Prostate gland (tissue), 2 donors: Measurements from ENCODE around the gene BST1. TPM values are rescaled to one million over a fixed set of nuclear protein-coding genes. Genes with fewer than 3 reads are reported as not detected.

Source experiments
- DNase-seq: peaks from one replicate; pipeline ENCODE4 v3.0.0-alpha.2; 2019; ENCODE audit warnings: low spot score
- H3K27ac ChIP-seq, 2 donors: fragments of 200-600 bp; sonication (generic); 2 replicates each; pipeline ENCODE4 v1.5.1; 2017 to 2019
- H3K27me3 ChIP-seq: fragments of 200-600 bp; sonication (generic); replicated peaks from 2 replicates; pipeline ENCODE4 v1.5.1; 2019; ENCODE audit not compliant: insufficient read depth
- H3K36me3 ChIP-seq, 2 donors: fragments of 200-600 bp; sonication (generic); 1 replicate in 1 of 2; 2 replicates in 1 of 2; pipeline versions ENCODE4 v1.5.1 to v1.8.1; 2017 to 2019
- H3K4me1 ChIP-seq: fragments of 200-600 bp; sonication (generic); replicated peaks from 2 replicates; pipeline ENCODE4 v1.5.1; 2019
- H3K4me3 ChIP-seq, 2 donors: fragments of 200-600 bp; sonication (generic); 2 replicates each; pipeline ENCODE4 v1.5.1; 2017 to 2019
- H3K9me3 ChIP-seq: fragments of 200-600 bp; sonication (generic); 2 replicates; pipeline ENCODE4 v1.5.1; 2017
- CTCF ChIP-seq, 4 experiments: fragments of 200-600 bp in 2 of 4; fragments of 450-650 bp in 2 of 4; sonication (generic) in 2 of 4; IDR thresholded peaks; 1 replicate in 3 of 4; 2 replicates in 1 of 4; pipeline ENCODE4 v1.5.1; 2016 to 2019; ENCODE audit warnings: antibody characterized with exemption in 4 of 4, mild to moderate bottlenecking in 2 of 4, moderate library complexity in 2 of 4
- POLR2A ChIP-seq: fragments of 450-650 bp; IDR thresholded peaks from one replicate; pipeline ENCODE4 v1.6.1; 2016; ENCODE audit warnings: antibody characterized with exemption, mild to moderate bottlenecking
- POLR2AphosphoS5 ChIP-seq: sonication (generic); formaldehyde crosslinking; IDR thresholded peaks from one replicate; pipeline ENCODE4 v1.6.1; 2017; ENCODE audit warnings: antibody characterized with exemption
- WGBS: methylation state at CpG from one replicate; pipeline ENCODE4 v1.1.5; 2018; 5-methylcytosine and 5-hydroxymethylcytosine counted together
- intact Hi-C: fragments of 100-400 bp; cut with DNase I; formaldehyde crosslinking; loops from one replicate; pipeline ENCODE4 v1.14.2; 2022
- total RNA-seq, 2 donors: library from RNA; depleted of rRNA; stranded (reverse); fragments of >200 nt; gene quantifications; one replicate each; pipeline ENCODE4 v1.1.0, GENCODE V29; 2016

Gene BST1
- total RNA-seq, 2 donors from 2014 or later: 1.1 to 2.3 TPM

GRCh38 chr4:15656038-15656470, 46.8 kb upstream of the BST1 start:
- Histone ChIP-seq H3K9me3 (no peaks in the 10 kb centered on the region), H3K4me1 (peaks cover 4% of the 10 kb centered on the region), H3K27me3 (no peaks in the 10 kb centered on the region), H3K27ac (peak overlapping the region; percentile 99), H3K4me3 (peak overlapping the region; percentile 72 to 79), H3K36me3 (no peaks in the 10 kb centered on the region)
- DNase-seq: no peak
- 61% methylated on average over 12 of the region's 12 CpGs for WGBS
- TF ChIP-seq POLR2A: no peak
- intact Hi-C loops: loop anchor here (5.0 to 10.0 kb wide), 3 partner anchors 64 to 651 kb away; partner anchors contain the start of gene CPEB2

GRCh38 chr4:15657366-15657765, 45.5 kb upstream of the BST1 start:
- Histone ChIP-seq H3K27me3 (no peaks in the 10 kb centered on the region), H3K9me3 (no peaks in the 10 kb centered on the region), H3K4me3 (no peak overlapping the region), H3K4me1 (peaks cover 4% of the 10 kb centered on the region), H3K36me3 (no peaks in the 10 kb centered on the region), H3K27ac (no peak overlapping the region)
- TF ChIP-seq POLR2A: no peak
- no peak for TF ChIP-seq CTCF (IDR thresholded peaks at IDR 0.05)
- no peak for TF ChIP-seq POLR2AphosphoS5
- intact Hi-C loops: loop anchor here (5.0 to 10.0 kb wide), 3 partner anchors 65 to 653 kb away; partner anchors contain the start of gene CPEB2
- DNase-seq: no peak

- Histone ChIP-seq H3K4me1 (peaks cover 4% of the 10 kb centered on the region), H3K36me3 (no peaks in the 10 kb centered on the region), H3K4me3 (no peak overlapping the region), H3K27ac (no peak overlapping the region), H3K27me3 (no peaks in the 10 kb centered on the region), H3K9me3 (no peaks in the 10 kb centered on the region)
- intact Hi-C loops: loop anchor here (5.0 to 10.0 kb wide), 3 partner anchors 66 to 653 kb away; partner anchors contain the start of gene CPEB2
- TF ChIP-seq POLR2A (no peak), CTCF (IDR thresholded peaks at IDR 0.05) (no peak), POLR2AphosphoS5 (no peak)
- no peak for DNase-seq
- 85% methylated on average over 4 of the region's 4 CpGs for WGBS
Measured at GRCh38 chr4:15658136-15658770, 44.6 kb upstream of the BST1 start.

- 90% methylated on average over 2 of the region's 2 CpGs for WGBS
- Histone ChIP-seq H3K4me1 (peaks cover under 1% of the 10 kb centered on the region), H3K36me3 (no peaks in the 10 kb centered on the region), H3K4me3 (no peak overlapping the region), H3K9me3 (no peaks in the 10 kb centered on the region), H3K27me3 (no peaks in the 10 kb centered on the region), H3K27ac (no peak overlapping the region)
- no peak for TF ChIP-seq POLR2A
- TF ChIP-seq CTCF (IDR thresholded peaks at IDR 0.05): no peak
- TF ChIP-seq POLR2AphosphoS5: no peak
- DNase-seq: no peak
- intact Hi-C loops: loop anchor here (5.0 to 10.0 kb wide), 3 partner anchors 66 to 654 kb away; partner anchors contain the start of gene CPEB2
Measured at GRCh38 chr4:15658781-15659180, 44.1 kb upstream of the BST1 start.

- DNase-seq: no peak
- 85% methylated on average over 5 of the region's 5 CpGs for WGBS
- H3K9me3 ChIP-seq: no peaks in the 10 kb centered on the region
- no peak overlapping the region for H3K4me3 ChIP-seq
- no peak overlapping the region for H3K27ac ChIP-seq
- H3K36me3 ChIP-seq: no peaks in the 10 kb centered on the region
- no peaks in the 10 kb centered on the region for H3K27me3 ChIP-seq
- H3K4me1 ChIP-seq: no peaks in the 10 kb centered on the region
- no peak for TF ChIP-seq CTCF (IDR thresholded peaks at IDR 0.05)
- TF ChIP-seq POLR2A: no peak
- no peak for TF ChIP-seq POLR2AphosphoS5
- intact Hi-C loops: loop anchor here (5.0 to 10.0 kb wide), 3 partner anchors 68 to 655 kb away; partner anchors contain the start of gene CPEB2
Measured at GRCh38 chr4:15659768-15660570, 42.9 kb upstream of the BST1 start.
